H9 (cell line): ENCODE measurements around the gene TOGARAM2. TPM values are rescaled to one million over a fixed set of nuclear protein-coding genes. Genes with fewer than 3 reads are reported as not detected.

Experiments
- DNase-seq: peaks from one replicate; pipeline ENCODE4 v3.0.0-alpha.2; 2017
- H2AFZ ChIP-seq: one replicate; pipeline ENCODE4 v1.6.1; 2013; ENCODE audit warnings: mild to moderate bottlenecking, low read length, control low read depth, moderate library complexity
- H2AK5ac ChIP-seq: 2 replicates; pipeline ENCODE4 v1.6.1; 2013; ENCODE audit warnings: low read length, control low read depth, mixed read lengths; ENCODE audit not compliant: insufficient read length
- H2BK120ac ChIP-seq: one replicate; pipeline ENCODE4 v1.6.1; 2013; ENCODE audit warnings: low read depth, mild to moderate bottlenecking, low read length, control low read depth, inconsistent platforms; ENCODE audit not compliant: poor library complexity, severe bottlenecking
- H2BK12ac ChIP-seq: 2 replicates; pipeline ENCODE4 v1.6.1; 2013; ENCODE audit warnings: low read length, control low read depth, mixed read lengths, low read depth; ENCODE audit not compliant: insufficient read length
- H2BK15ac ChIP-seq: 2 replicates; pipeline ENCODE4 v1.6.1; 2013; ENCODE audit warnings: low read depth, low read length, control low read depth
- H2BK20ac ChIP-seq: one replicate; pipeline ENCODE4 v1.6.1; 2013; ENCODE audit warnings: low read depth, mild to moderate bottlenecking, low read length, control low read depth, inconsistent platforms; ENCODE audit not compliant: poor library complexity, severe bottlenecking
- H2BK5ac ChIP-seq: 2 replicates; pipeline ENCODE4 v1.6.1; 2013; ENCODE audit warnings: low read length, control low read depth, mixed read lengths; ENCODE audit not compliant: insufficient read length
- H3K14ac ChIP-seq: 2 replicates; pipeline ENCODE4 v1.6.1; 2013; ENCODE audit warnings: low read length, control low read depth; ENCODE audit not compliant: insufficient read depth
- H3K18ac ChIP-seq: 2 replicates; pipeline ENCODE4 v1.6.1; 2013; ENCODE audit warnings: low read depth, mild to moderate bottlenecking, mixed read lengths, low read length, control low read depth; ENCODE audit not compliant: insufficient read length
- H3K23ac ChIP-seq: 2 replicates; pipeline ENCODE4 v1.6.1; 2013; ENCODE audit warnings: low read length, control low read depth, mixed read lengths, low read depth; ENCODE audit not compliant: insufficient read length
- H3K23me2 ChIP-seq: 2 replicates; pipeline ENCODE4 v1.6.1; 2013; ENCODE audit warnings: low read depth, mild to moderate bottlenecking, mixed read lengths, low read length, control low read depth; ENCODE audit not compliant: insufficient read length, poor library complexity, severe bottlenecking
- H3K27ac ChIP-seq: 2 replicates; pipeline ENCODE4 v1.5.1; 2013; ENCODE audit warnings: low read length, control low read depth, mixed read lengths, low read depth; ENCODE audit not compliant: insufficient read length
- H3K27me3 ChIP-seq: 2 replicates; pipeline ENCODE4 v1.6.1; 2013; ENCODE audit warnings: low read length, control low read depth, inconsistent platforms; ENCODE audit not compliant: insufficient read depth
- H3K4ac ChIP-seq: 2 replicates; pipeline ENCODE4 v1.6.1; 2013; ENCODE audit warnings: low read depth, mild to moderate bottlenecking, control low read depth, inconsistent platforms, low read length, moderate library complexity
- H3K4me1 ChIP-seq: 2 replicates; pipeline ENCODE4 v1.6.1; 2013; ENCODE audit warnings: low read length, control low read depth, inconsistent platforms; ENCODE audit not compliant: insufficient read depth
- H3K4me2 ChIP-seq: 2 replicates; pipeline ENCODE4 v1.6.1; 2013; ENCODE audit warnings: low read length, control low read depth, mixed read lengths; ENCODE audit not compliant: insufficient read length, insufficient read depth
- H3K56ac ChIP-seq: 2 replicates; pipeline ENCODE4 v1.6.1; 2013; ENCODE audit warnings: low read depth, mild to moderate bottlenecking, mixed read lengths, low read length, control low read depth; ENCODE audit not compliant: insufficient read length
- H3K79me1 ChIP-seq: 2 replicates; pipeline ENCODE4 v1.6.1; 2013; ENCODE audit warnings: low read depth, mild to moderate bottlenecking, moderate library complexity, low read length, control low read depth, inconsistent platforms; ENCODE audit not compliant: insufficient read depth, poor library complexity, severe bottlenecking
- H3K79me2 ChIP-seq: 2 replicates; pipeline ENCODE4 v1.6.1; 2013; ENCODE audit warnings: low read length, control low read depth, inconsistent platforms; ENCODE audit not compliant: insufficient read depth
- H3K9ac ChIP-seq: 2 replicates; pipeline ENCODE4 v1.6.1; 2013; ENCODE audit warnings: low read length, control low read depth, mixed read lengths; ENCODE audit not compliant: insufficient read length; ENCODE audit errors: extremely low read depth
- H3K9me3 ChIP-seq: one replicate; pipeline ENCODE4 v1.6.1; 2013; ENCODE audit warnings: low read depth, low read length, inconsistent platforms; ENCODE audit not compliant: control insufficient read depth
- H3T11ph ChIP-seq: one replicate; pipeline ENCODE4 v1.6.1; 2013; ENCODE audit warnings: mild to moderate bottlenecking, low read length, control low read depth, inconsistent platforms
- H4K20me1 ChIP-seq: one replicate; pipeline ENCODE4 v1.6.1; 2013; ENCODE audit not compliant: control insufficient read depth, insufficient read length, insufficient read depth
- H4K5ac ChIP-seq: 2 replicates; pipeline ENCODE4 v1.6.1; 2013; ENCODE audit warnings: low read depth, mild to moderate bottlenecking, mixed read lengths, low read length, control low read depth; ENCODE audit not compliant: insufficient read length
- H4K8ac ChIP-seq: replicated peaks from 2 replicates; pipeline ENCODE4 v1.6.1; 2013; ENCODE audit warnings: low read length, control low read depth, mixed read lengths, low read depth; ENCODE audit not compliant: insufficient read length
- H4K91ac ChIP-seq: 2 replicates; pipeline ENCODE4 v1.6.1; 2013; ENCODE audit warnings: low read depth, mild to moderate bottlenecking, moderate library complexity, mixed read lengths, low read length, control low read depth; ENCODE audit not compliant: insufficient read length
- H3K27ac Mint-ChIP-seq, 3 experiments: 2 replicates in 2 of 3; 3 replicates in 1 of 3; pipeline ENCODE4 v1.8.0; 2020 to 2021; ENCODE audit warnings: mixed read lengths in 3 of 3, mild to moderate bottlenecking in 1 of 3, moderate library complexity in 1 of 3
- H3K27me3 Mint-ChIP-seq: 2 replicates; pipeline ENCODE4 v1.8.0; 2021; ENCODE audit warnings: low read depth, mild to moderate bottlenecking, moderate library complexity, mixed read lengths
- H3K36me3 Mint-ChIP-seq, 3 experiments: 2 replicates in 2 of 3; 3 replicates in 1 of 3; pipeline ENCODE4 v1.8.0; 2020 to 2021; ENCODE audit warnings: low read depth in 3 of 3, mixed read lengths in 3 of 3; ENCODE audit not compliant: insufficient read depth in 1 of 3
- H3K4me1 Mint-ChIP-seq, 2 experiments: 2 replicates each; pipeline ENCODE4 v1.8.0; 2020; ENCODE audit warnings: mixed read lengths in 2 of 2
- H3K4me3 Mint-ChIP-seq, 2 experiments: 2 replicates in 1 of 2; 3 replicates in 1 of 2; pipeline ENCODE4 v1.8.0; 2020 to 2021; ENCODE audit warnings: mild to moderate bottlenecking in 2 of 2, mixed read lengths in 2 of 2, moderate library complexity in 1 of 2
- H3K9me3 Mint-ChIP-seq, 2 experiments: 2 replicates in 1 of 2; 3 replicates in 1 of 2; pipeline ENCODE4 v1.8.0; 2020; ENCODE audit warnings: mild to moderate bottlenecking in 2 of 2, mixed read lengths in 2 of 2, moderate library complexity in 1 of 2
- CTCF ChIP-seq: fragments of 200-600 bp; sonication (generic); conservative IDR thresholded peaks from 3 replicates; pipeline ENCODE4 v1.8.0; 2021; ENCODE audit warnings: antibody characterized with exemption, mild to moderate bottlenecking
- WGBS: extraction: QIAGEN DNeasy Blood & Tissue Kit; methylation state at CpG from one replicate; pipeline ENCODE4 v1.1.7; 2013; ENCODE audit warnings: missing lambda C conversion rate, low lambda C conversion rate, mixed read lengths; ENCODE audit not compliant: insufficient read length; ENCODE audit errors: extremely low coverage; 5-methylcytosine and 5-hydroxymethylcytosine counted together
- total RNA-seq: library from RNA; stranded (reverse); gene quantifications from 2 replicates; pipeline ENCODE4 v1.2.1, GENCODE V29; 2021

Gene TOGARAM2
- total RNA-seq, 1 experiment from 2014 or later = 0.83 TPM

- no peaks in the 10 kb centered on the region for H3K9me3 ChIP-seq
- H3K23ac ChIP-seq = no peak overlapping the region
- H2AK5ac ChIP-seq = no peak overlapping the region
- H2BK12ac ChIP-seq = no peak overlapping the region
- H3K27ac Mint-ChIP-seq = no peak overlapping the region
- H4K20me1 ChIP-seq = no peaks in the 10 kb centered on the region
- H3K4me1 ChIP-seq = no peaks in the 10 kb centered on the region
- no peaks in the 10 kb centered on the region for H3K27me3 ChIP-seq
- H3K4me1 Mint-ChIP-seq = peaks cover 5 to 19% of the 10 kb centered on the region in 2 experiments; a peak in 2 of 4 replicates
- H4K5ac ChIP-seq = no peak overlapping the region
- no peaks in the 10 kb centered on the region for H3K23me2 ChIP-seq
- no peak overlapping the region for H2AFZ ChIP-seq
- H3K4me2 ChIP-seq = no peak overlapping the region
- 0 out of 5 replicates have a peak, but pooled peaks cover 0 to 3% of the 10 kb centered on the region in 2 experiments for H3K9me3 Mint-ChIP-seq
- H3K56ac ChIP-seq = no peak overlapping the region
- no peaks in the 10 kb centered on the region for H3K36me3 Mint-ChIP-seq
- no peak overlapping the region for H2BK5ac ChIP-seq
- WGBS = no CpG with 5 or more reads among the region's 11 CpGs
- H3K79me1 ChIP-seq = no peaks in the 10 kb centered on the region
- no peak overlapping the region for H2BK120ac ChIP-seq
- H3K27ac ChIP-seq = no peak overlapping the region
- H3K4ac ChIP-seq = no peak overlapping the region
- H2BK20ac ChIP-seq = no peak overlapping the region
- no peak overlapping the region for H3K4me3 Mint-ChIP-seq
- H3K79me2 ChIP-seq = no peaks in the 10 kb centered on the region
- H3T11ph ChIP-seq = no peak overlapping the region
- no peak overlapping the region for H4K91ac ChIP-seq
- H3K18ac ChIP-seq = no peak overlapping the region
- no peak overlapping the region for H4K8ac ChIP-seq
- H3K9ac ChIP-seq = no peak overlapping the region
- no peak overlapping the region for H3K14ac ChIP-seq
- no peak overlapping the region for H2BK15ac ChIP-seq
- no peak for TF ChIP-seq CTCF
- DNase-seq = no peak
- no peaks in the 10 kb centered on the region; the same call in 1 of the 2 replicates for H3K27me3 Mint-ChIP-seq
These were observed 40.8 kb downstream of the TOGARAM2 start for GRCh38 chr2:29021886-29022285.
